Activated T-cell treated with anti-CD3 and anti-CD28 coated beads, Interleukin-2, amount 50 U/mL, for 1 hour (primary cell): ENCODE results near the gene SPATA2L.
"Not testable (repeated sequence)": the region's sequence is repeated elsewhere in the genome, so short reads cannot be mapped to it uniquely, and the experiment has no call there.

Experiments used
- DNase-seq: peaks from one replicate; pipeline ENCODE4 v3.0.0-alpha.2; 2020

The SPATA2L gene

GRCh38 chr16:89689142-89689541 lies 12.4 kb downstream of the SPATA2L start:
- no peak for DNase-seq

DNA sequence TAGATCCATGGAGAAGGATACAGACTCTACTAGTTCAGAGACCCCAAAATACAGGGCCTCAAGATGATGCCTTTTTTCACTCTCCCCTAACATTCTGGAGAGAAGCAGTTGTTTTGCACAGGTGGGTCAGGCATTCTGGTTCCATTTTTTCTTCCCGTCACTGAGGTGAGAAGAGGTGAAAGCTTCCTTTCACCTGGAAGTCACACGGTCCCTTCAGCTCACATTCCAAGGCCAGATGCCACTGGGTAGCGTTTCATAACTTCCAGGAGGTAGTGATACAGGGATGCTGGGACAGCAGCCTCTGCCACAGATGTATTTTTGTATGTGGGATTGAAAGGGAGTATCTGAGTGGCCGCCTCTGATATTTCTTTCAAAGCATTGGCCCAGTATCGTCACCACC lies 13.1 kb downstream of the SPATA2L start:
- DNase-seq, result no peak

- DNase-seq, result no peak
These were observed 14.2 kb downstream of the SPATA2L start for GRCh38 chr16:89687092-89687940.

- DNase-seq, result peak; percentile 96
These were observed 14.9 kb downstream of the SPATA2L start, which contains the start of gene CDK10 for GRCh38 chr16:89686520-89687091. Gene CDK10, plus strand, starts transcription at chr16:89686689. Its CDS starts 22 bp downstream, at chr16:89686711.

DNA sequence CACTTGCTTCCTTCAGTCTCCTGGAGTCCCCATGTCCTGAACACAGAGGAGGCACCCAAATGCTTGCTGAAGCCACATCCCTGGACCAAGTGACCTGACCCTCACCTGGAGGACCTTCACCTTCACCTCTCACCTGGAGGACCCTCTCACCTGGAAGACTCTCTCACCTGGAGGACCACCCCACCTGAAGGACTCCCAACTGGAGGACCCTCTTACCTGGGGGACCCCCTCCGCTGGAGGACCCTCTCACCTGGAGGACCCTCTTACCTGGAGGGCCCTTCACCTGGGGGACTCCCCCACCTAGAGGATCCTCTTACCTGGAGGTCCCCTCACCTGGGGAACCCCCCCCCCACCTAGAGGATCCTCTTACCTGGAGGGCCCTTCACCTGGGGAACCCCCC lies 15.6 kb downstream of the SPATA2L start:
- no peak for DNase-seq

DNA sequence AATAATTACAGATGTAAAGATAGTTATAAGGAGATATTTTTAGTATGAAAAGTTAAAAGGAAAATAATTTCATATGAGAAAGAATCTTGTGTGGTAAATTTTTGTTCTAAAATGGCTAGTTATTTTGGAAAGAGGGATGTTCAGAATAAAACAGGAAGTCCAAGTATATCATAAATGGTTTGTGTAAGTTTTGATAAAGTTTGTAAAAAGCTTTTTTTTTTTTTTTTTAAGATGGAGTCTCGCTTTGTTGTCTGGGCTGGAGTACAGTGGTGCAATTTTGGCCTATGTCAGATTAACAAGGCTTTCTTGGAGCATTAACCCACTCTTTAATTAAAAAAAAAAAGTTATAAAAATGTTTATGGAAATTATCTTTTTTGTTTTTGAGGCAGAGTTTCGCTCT lies 23.2 kb downstream of the SPATA2L start:
- no peak for DNase-seq

- no peak for DNase-seq
These were observed 29.1 kb downstream of the SPATA2L start for GRCh38 chr16:89672177-89672941.

DNA sequence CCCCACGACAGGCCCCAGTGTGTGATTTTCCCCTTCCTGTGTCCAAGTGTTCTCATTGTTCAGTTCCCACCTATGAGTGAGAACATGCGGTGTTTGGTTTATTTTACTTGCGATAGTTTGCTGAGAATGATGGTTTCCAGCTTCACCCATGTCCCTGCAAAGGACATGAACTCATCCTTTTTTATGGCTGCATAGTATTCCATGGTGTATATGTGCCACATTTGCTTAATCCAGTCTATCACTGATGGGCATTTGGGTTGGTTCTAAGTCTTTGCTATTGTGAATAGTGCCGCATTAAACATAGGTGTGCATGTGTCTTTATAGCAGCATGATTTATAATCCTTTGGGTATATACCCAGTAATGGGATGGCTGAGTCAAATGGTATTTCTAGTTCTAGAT lies 29.9 kb downstream of the SPATA2L start:
- not testable (repeated sequence) for DNase-seq

GRCh38 chr16:89670496-89671431 lies 30.7 kb downstream of the SPATA2L start:
- no peak for DNase-seq

- DNase-seq, result no peak
These were observed 31.8 kb downstream of the SPATA2L start for GRCh38 chr16:89669755-89670154.

- DNase-seq, result no peak
These were observed 32.7 kb downstream of the SPATA2L start for GRCh38 chr16:89668790-89669158.

DNA sequence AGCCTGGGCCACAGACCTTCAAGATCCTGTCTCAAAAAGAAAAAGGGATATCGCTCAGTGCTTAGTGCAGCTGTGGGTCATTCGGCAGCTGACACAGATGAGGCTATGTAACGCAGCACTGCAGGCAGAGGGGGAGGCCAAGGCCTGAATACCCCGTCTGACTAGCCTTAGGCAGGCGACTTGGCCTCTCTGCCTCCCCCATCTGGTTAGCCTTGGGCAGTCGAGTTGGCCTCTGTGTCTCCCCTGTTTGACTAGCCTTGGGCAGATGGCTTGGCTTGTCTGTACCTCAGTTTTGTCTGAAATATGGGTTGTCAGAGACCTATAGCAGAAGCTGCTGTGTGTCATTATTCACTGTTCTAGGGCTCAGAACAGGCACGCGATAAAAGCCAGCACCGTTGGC lies 33.9 kb downstream of the SPATA2L start:
- no peak for DNase-seq

GRCh38 chr16:89667000-89667399 lies 34.5 kb downstream of the SPATA2L start:
- not testable (repeated sequence) for DNase-seq

GRCh38 chr16:89664238-89664637 lies 37.3 kb downstream of the SPATA2L start:
- DNase-seq, result not testable (repeated sequence)

DNA sequence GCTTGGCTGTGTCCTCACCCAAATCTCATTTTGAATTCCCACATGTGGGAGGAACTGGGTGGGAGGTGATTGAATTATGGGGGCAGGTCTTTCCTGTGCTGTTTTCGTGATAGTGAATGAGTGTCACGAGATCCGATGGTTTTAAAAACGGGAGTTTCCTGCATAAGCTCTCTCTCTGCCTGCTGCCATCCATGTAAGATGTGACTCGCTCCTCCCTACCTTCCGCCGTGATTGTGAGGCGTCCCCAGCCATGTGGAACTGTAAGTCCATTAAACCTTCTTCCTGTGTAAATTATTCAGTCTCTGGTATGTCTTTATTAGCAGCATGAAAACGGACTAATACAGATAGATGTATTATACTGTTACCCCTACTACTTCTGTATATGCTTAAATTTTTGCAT lies 40.3 kb downstream of the SPATA2L start:
- no peak for DNase-seq

GRCh38 chr16:89660146-89660545 lies 41.4 kb downstream of the SPATA2L start:
- no peak for DNase-seq

DNA sequence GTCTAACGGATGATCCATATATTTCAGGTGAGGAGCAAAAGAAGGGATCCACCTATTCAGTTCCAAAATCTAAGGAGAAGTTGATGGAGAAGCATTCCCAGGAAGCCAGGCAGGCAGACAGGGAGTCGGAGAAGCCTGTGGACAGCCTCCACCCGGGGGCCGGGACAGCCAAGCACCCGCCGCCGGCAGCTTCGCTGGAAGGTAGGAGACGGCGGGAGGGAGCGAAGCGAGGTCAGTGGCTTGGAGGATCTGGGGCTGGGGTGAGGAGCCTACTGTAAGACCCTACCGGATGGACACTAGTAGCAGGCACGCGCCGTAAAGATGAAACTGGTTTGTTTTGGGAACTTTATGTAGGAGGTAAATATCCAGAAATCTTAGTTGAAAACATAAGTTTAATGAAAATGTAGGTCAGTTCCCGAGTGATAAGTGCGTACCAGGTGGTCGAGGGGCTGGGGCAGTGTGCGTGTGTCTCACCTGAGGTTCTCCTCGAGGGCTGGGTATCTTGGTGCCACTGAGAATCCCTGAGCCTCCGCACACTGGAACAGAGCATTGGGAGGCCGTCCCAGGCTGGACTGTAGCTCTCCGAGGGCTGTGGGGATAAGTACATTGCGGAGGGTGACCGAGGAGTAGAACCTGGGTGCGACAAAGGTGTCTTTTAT lies 43.2 kb downstream of the SPATA2L start:
- peak; percentile 13 for DNase-seq

- DNase-seq, result peak; percentile 96
These were observed 43.9 kb downstream of the SPATA2L start, which contains the start of the genes CHMP1A and SPATA33 for GRCh38 chr16:89657442-89658220. Gene CHMP1A, minus strand, starts transcription at chr16:89657708. Its CDS starts 120 bp downstream, at chr16:89657588. Gene SPATA33, plus strand, starts transcription at chr16:89657836. Its CDS starts 76 bp downstream, at chr16:89657912.

DNA sequence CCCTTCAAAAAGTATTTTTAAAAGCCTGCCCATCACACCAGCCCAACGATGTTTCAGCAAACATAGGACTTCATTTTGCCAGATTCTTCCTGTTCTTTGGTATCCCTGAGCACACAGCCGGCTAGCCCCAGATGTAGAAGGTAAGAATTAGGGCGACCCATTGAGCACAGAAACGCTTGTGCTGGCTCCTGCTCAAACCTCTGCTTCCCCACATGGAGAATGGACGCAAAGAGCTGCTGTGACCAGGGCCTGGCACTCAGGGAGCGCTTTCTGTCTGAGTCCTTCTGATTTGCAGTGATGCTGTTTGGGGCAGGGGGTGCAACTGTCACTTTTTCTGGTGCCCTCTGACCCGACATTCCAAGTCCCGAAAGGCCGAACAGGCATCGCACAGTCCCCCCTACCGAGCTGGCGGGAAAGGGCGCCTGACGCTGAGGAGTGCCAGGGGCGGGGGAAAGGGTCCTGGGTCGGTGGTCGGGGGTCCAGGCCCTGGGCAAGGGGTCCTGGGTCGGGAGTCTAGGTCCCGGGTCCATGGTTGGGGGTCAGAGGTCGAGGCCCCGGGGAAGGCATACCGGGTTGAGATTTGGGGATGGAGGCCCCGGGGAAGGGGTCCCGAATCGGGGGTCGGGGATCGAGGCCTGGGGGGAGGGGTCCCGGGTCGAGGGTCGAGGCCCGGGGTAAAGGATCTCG lies 44.9 kb downstream of the SPATA2L start:
- DNase-seq, result no peak

GRCh38 chr16:89655062-89655643 lies 46.4 kb downstream of the SPATA2L start:
- DNase-seq, result no peak
